GDM1 (cell line): ENCODE measurements around the gene EXOC3L1.

Source experiments
- DNase-seq: peaks from one replicate; lab custom pipeline; 2025; lab: John Stamatoyannopoulos, UW

The EXOC3L1 gene

DNA sequence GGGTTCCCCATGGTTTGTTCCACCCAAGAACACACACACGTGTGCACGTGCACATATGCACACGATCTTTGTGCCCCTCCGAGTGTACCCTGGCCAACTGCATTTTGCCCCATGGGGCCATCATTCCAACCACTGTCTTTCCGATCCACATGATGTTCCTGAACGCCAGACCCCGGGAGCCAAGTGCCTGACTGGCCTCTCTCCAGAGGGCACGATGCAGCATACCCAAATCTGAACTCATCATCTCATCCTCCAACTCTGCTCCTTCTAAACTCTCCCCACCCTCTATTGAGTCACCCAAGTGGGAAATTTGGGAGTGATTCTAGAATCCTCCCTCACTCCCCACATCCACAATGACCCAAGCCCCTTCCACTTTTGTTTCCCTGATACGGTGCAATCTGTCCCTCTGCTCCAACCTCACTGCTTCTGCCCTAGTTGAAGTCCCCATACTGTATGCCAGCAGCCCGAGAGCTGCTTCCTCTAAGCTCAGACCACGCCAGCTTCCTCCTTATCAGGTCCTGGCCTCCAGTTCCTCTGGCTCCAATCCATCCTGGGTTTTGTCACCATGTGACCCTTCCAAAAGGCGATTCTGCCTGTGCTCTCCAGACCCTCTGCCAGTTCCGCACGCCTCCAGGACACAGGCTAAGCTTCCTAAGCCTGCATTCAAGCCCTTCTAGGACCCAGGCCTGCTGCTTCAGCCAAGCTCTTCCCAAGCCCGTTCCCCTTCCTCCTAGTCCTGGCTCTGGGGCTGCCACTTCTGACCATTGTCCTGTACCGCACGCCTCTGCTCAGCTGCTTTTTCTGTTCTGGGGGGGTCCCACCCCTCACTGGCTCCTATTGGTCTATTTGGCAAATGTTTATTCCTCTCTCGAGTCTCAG lies 26.9 kb upstream of the EXOC3L1 start:
- DNase-seq = peak; percentile 61

- DNase-seq = no peak
Observed at GRCh38 chr16:67215706-67216105, 25.8 kb upstream of the EXOC3L1 start.

DNA sequence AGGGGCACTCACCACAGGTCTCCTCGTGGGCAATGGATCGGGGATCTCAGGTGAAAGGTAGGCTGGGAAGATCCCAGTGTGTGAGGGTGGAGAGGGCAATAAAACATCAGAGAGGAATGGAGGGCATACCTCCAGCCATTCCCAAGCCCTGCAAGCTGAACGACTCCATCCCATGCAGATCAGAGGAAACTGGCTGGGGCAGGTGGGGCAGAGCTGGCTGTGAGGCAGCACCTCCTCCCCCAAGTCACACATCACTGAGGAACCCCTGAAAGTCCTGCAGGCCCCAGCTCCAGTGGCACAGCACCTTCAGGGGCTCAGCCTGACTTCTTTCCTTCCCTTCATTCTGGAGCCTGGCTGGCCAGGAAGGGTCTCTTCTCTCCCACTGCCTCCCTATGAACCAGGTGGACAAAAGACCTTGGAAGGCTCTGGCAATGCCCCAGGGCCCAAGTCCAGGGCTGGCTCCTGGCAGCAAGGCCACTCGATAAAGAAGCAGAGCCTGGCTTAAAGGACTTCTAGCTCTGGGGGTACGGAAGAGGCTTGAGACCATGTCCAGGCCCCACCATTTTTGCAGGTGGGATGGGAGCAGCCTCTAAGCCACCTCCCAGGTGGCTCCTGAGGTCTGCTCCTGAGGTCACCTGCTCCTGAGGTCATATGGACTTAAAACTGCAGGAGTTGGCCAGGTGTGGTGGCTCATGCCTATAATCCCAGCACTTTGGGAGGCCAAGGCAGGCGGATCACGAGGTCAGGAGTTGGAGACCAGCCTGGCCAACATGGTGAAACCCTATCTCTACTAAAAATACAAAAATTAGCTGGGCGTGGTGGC lies 23.5 kb upstream of the EXOC3L1 start:
- DNase-seq = no peak

GRCh38 chr16:67212766-67213165 lies 22.8 kb upstream of the EXOC3L1 start:
- no peak for DNase-seq

DNA sequence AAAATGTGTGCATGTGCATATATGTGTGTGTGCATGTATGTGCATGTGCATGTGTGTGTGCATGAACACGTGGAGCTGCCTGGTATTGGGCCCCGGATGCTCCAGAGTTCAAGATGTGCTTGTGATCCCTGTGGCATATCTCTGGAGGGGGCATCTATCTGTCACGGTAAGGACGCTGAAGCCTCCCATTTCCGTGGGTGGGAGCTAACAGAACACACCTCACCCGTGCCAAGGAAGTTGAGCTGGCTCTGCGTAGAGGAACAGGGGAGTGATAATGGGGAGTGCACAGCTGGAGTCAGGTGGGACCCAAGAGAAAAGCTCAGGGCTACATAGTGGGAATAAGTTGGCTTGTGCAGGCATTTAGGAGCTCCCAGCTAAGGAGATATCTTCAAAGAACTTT lies 21.7 kb upstream of the EXOC3L1 start:
- DNase-seq = no peak

GRCh38 chr16:67210069-67210937 lies 20.4 kb upstream of the EXOC3L1 start:
- DNase-seq = no peak

DNA sequence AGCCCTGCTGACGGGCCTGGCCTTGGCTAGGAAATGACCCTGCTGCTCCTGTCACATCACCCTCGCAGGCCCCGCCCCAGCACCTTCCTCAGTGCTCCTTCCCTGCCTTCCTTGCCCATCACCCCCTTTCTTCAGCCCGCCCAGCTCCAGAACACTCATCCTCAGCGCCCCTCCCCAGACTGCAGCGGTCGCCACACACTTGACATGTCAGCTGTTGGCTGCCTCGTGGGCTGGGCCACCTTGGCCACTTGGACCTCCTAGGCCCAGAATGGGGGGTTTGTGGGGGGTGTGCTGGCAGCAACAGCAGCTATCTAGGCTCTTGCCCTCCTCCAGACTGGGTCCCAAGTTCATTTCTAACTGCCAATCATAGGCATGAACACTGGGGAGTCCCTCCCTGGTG lies 19.6 kb upstream of the EXOC3L1 start:
- DNase-seq = no peak

- DNase-seq = no peak
Observed at GRCh38 chr16:67208154-67208896, 18.4 kb upstream of the EXOC3L1 start.

DNA sequence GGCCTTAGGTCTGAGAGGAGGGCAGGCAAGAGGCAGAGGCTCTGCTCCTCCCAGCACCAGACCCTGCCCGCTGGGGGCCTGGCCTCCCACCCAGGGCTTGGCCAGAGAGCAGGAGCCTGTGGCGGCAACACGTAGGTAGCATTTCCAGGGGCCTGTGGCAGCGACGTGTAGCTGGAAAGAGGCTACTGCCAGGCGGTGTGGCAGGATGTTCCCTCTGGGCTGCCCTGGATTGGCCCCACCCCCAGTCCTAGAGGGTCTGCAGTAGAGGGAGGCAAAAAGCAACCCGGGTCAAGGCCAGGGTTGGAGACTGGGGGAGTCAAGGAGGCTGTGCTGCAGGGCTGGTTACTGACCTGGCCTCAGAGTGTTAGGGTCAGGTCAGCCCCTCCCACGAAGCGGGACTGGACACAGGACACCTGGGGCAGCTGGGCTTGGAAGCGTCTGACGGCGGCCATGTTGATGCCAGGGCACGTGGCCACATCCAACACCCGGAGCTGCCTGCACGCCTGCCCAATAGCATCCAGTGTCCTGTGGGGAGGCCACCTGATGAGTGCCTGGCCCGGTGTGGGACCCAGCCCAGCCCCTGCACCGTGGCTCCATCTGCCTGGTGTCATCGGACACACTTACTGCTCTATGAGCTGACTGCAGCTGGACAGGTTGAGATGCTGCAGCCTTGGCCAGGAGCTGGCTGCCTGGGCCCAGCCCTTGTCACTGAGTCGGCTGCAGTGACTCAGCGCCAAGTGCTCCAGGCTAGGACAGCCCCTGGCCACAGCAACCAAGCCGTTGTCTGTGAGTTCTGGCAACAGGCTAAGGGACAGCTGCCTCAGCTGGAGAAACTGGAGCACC lies 17.5 kb upstream of the EXOC3L1 start:
- DNase-seq = no peak

GRCh38 chr16:67206838-67207248 lies 16.9 kb upstream of the EXOC3L1 start:
- DNase-seq = no peak

DNA sequence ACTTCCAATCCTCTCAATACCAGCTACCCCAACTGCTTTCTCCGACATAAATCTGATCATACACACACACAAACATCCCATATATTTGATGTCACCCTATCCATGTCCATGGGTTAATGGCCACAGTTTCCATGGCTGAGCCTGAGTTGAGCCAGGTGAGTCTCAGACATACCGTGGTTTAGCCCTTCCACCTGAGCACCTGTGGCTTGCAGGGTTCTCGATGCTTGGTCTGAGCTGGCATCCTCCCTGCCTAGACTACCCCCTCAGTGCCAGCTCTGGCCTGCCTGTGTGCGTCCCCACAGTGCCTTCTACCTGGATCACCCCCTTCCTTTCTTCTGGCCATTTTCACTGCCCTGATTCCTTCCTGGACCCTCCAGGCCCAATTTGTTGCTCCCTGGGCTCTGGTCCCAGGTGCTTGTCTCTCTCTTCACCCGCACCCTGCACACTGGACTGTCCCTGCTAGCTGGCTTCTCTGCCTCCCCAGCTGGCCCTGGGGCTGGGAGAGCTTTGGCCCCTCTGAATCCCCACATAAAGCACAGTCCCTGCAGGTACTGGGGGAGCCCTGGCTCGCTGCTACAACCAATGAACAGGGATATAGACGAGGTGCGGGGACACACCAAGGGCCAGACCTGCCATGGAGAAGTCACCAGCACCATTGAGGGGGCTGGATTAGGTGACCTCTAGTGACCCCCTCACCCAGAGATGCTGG lies 16.3 kb upstream of the EXOC3L1 start:
- no peak for DNase-seq

DNA sequence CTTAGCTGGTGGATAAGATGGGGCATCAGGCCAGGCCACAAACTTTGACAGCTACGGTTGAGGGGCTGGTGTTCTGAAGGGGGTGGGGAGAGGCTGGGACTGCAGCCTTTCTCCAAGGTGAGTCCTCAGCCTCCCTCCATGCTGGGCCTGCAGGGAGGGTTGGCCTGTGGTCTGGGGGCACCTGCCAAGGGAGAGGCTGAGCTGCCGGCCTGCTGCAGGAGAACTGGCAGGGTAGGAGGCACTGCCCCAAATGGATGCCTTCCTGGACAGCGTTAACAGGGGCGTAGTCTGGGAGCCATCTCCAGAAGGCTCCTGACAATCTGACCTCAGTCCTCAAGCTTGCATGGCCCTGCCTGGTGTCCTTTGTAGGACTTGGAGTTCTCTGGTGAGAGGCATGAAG lies 14.1 kb upstream of the EXOC3L1 start:
- DNase-seq = no peak

- DNase-seq = no peak
Observed at GRCh38 chr16:67202956-67203493, 13.1 kb upstream of the EXOC3L1 start.

DNA sequence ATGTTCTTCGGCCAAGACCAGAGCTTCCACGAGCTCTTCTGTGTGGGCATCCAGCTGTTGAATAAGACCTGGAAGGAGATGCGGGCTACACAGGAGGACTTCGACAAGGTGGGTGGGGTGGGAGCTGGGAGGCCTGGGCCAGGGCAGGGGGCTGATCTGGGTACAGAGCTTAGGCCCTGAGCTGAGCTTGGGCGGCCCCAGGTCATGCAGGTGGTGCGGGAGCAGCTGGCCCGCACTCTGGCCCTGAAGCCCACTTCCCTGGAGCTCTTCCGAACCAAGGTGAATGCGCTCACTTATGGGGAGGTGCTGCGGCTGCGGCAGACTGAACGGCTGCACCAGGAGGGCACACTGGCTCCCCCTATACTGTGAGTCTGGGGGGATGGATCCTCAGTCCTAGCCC lies 12.5 kb upstream of the EXOC3L1 start:
- DNase-seq = no peak

- DNase-seq = no peak
Observed at GRCh38 chr16:67201411-67202345, 11.7 kb upstream of the EXOC3L1 start.

DNA sequence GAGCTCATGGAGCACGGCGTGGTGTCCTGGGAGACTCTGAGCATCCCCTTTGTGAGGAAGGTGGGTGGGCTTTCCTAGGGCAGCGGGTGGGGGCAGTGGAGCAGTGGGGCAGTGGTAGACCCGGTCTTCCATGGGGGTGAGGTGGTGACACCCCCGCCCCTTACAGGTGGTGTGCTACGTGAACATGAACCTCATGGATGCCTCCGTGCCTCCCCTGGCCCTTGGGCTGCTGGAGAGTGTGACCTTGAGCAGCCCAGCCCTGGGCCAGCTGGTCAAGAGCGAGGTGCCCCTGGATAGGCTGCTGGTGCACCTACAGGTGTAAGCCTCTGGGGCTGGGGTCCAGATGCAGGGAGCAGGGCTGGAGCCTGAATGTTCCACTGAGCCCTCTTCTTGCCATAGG lies 10.6 kb upstream of the EXOC3L1 start:
- DNase-seq = no peak

DNA sequence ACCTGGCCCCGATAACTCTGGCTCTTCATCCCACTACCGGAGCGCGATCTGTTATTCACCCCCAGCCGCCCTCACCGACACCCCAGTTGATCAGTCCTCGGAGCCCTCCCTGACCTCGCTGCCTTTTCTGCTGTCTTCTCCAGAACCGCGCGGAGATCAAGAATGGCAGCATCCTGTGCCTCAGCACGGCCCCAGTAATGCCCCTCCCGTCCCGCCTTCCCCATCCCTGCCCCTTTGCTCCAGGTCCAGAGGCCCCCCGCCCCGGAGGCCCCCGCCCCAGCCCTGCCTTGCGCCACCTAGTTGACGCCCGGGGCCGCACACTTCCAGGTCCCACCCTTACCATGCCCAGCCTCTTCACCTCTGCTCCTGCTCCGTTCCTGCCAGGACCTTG lies 9.9 kb upstream of the EXOC3L1 start:
- DNase-seq = no peak

- no peak for DNase-seq
Observed at GRCh38 chr16:67199011-67199807, 9.3 kb upstream of the EXOC3L1 start, which contains the start of gene ELMO3. Gene ELMO3, plus strand, starts transcription at chr16:67199131. Its CDS starts 196 bp downstream, at chr16:67199327.
